HepG2 (cell line): Measurements from ENCODE around the gene NUTF2. TPM values are rescaled to one million over a fixed set of nuclear protein-coding genes. Genes with fewer than 3 reads are reported as not detected.

Experiments used
- AHR ChIP-seq: IDR thresholded peaks from 2 replicates; pipeline ENCODE4 v1.6.1; 2018; ENCODE audit warnings: missing genetic modification reagents, missing compliant biosample characterization
- CC2D1A ChIP-seq: sonication (generic); formaldehyde crosslinking; IDR thresholded peaks from 2 replicates; pipeline ENCODE4 v1.8.1; 2023; ENCODE audit warnings: mild to moderate bottlenecking, missing genetic modification reagents
- DPF2 ChIP-seq: sonication (generic); formaldehyde crosslinking; IDR thresholded peaks from 2 replicates; pipeline ENCODE4 v1.4.0; 2020; ENCODE audit warnings: mild to moderate bottlenecking, low read depth, missing genetic modification reagents, borderline replicate concordance
- KDM6A ChIP-seq: IDR thresholded peaks from 2 replicates; pipeline ENCODE4 v1.6.1; 2016; ENCODE audit warnings: low read depth
- MBNL3 ChIP-seq: fragments of 250-450 bp; sonication (Bioruptor Pico); conservative IDR thresholded peaks from 2 replicates; pipeline ENCODE4 v1.8.0; 2022; ENCODE audit warnings: mild to moderate bottlenecking, inconsistent platforms
- MED13 ChIP-seq: sonication (generic); formaldehyde crosslinking; IDR thresholded peaks from 2 replicates; pipeline ENCODE4 v1.5.0; 2020; ENCODE audit warnings: missing genetic modification reagents
- MEF2D ChIP-seq: sonication (generic); formaldehyde crosslinking; IDR thresholded peaks from 2 replicates; pipeline ENCODE4 v1.5.1; 2020; ENCODE audit warnings: mild to moderate bottlenecking, missing genetic modification reagents
- MZF1 ChIP-seq: sonication (generic); formaldehyde crosslinking; IDR thresholded peaks from 2 replicates; pipeline ENCODE4 v1.8.1; 2023; ENCODE audit warnings: mild to moderate bottlenecking, missing genetic modification reagents, borderline replicate concordance
- NFIC ChIP-seq: IDR thresholded peaks from 2 replicates; pipeline ENCODE4 v1.6.1; 2012; ENCODE audit warnings: mild to moderate bottlenecking, low read length, inconsistent platforms
- PHF8 ChIP-seq: sonication (generic); formaldehyde crosslinking; IDR thresholded peaks from 2 replicates; pipeline ENCODE4 v1.5.0; 2020; ENCODE audit warnings: missing genetic modification reagents
- POLR2A ChIP-seq, 2 experiments: IDR thresholded peaks; 2 replicates each; pipeline ENCODE4 v1.6.1; 2011; ENCODE audit warnings: low read depth in 2 of 2, low read length in 2 of 2, mild to moderate bottlenecking in 1 of 2, moderate library complexity in 1 of 2; ENCODE audit not compliant: insufficient read depth in 1 of 2
- SNRNP70 ChIP-seq: fragments of 200-400 bp; formaldehyde crosslinking; IDR thresholded peaks from 2 replicates; pipeline ENCODE4 v1.6.1; 2017; ENCODE audit warnings: mild to moderate bottlenecking, low read depth, low read length, moderate library complexity
- ZBTB7A ChIP-seq: sonication (generic); formaldehyde crosslinking; IDR thresholded peaks from 2 replicates; pipeline ENCODE4 v1.8.0; 2022; ENCODE audit warnings: mild to moderate bottlenecking, missing genetic modification reagents
- ZNF124 ChIP-seq: sonication (generic); formaldehyde crosslinking; IDR thresholded peaks from 2 replicates; pipeline ENCODE4 v1.4.0; 2020; ENCODE audit warnings: missing genetic modification reagents
- ZNF383 ChIP-seq: sonication (generic); formaldehyde crosslinking; IDR thresholded peaks from 2 replicates; pipeline ENCODE4 v1.4.0; 2020; ENCODE audit warnings: missing genetic modification reagents, mild to moderate bottlenecking, borderline replicate concordance
- polyA plus RNA-seq, 8 experiments: library from polyadenylated mRNA; depleted of rRNA in 3 of 8; stranded (reverse) in 7 of 8; unstranded in 1 of 8; fragments of >200 nt; fragmentation: Illumina TruSeq in 4 of 8; extraction: Trizol in 4 of 8; gene quantifications; 2 replicates each; pipeline versions ENCODE4 v1.2.1 to v1.2.3, GENCODE V29; 2011 to 2016; ENCODE audit warnings: low read depth in 4 of 8, missing spikeins in 1 of 8, mixed read lengths in 1 of 8; ENCODE audit not compliant: insufficient read depth in 1 of 8
- total RNA-seq, 5 experiments: library from RNA; depleted of rRNA; stranded (reverse); fragments of >200 nt; fragmentation: Illumina TruSeq; extraction: Trizol; gene quantifications; 2 replicates each; pipeline ENCODE4 v1.2.3, GENCODE V29; 2016; ENCODE audit warnings: low read depth in 1 of 5
- TF ChIP-seq, protein P1 (sequence below): sonication (generic); formaldehyde crosslinking; conservative IDR thresholded peaks from 2 replicates; pipeline ENCODE4 v1.4.0; 2020; ENCODE audit warnings: missing genetic modification reagents
- TF ChIP-seq, protein P2 (sequence below): sonication (generic); formaldehyde crosslinking; IDR thresholded peaks from 2 replicates; pipeline ENCODE4 v1.4.0; 2020; ENCODE audit warnings: missing genetic modification reagents
- TF ChIP-seq, protein P3 (sequence below): sonication (generic); formaldehyde crosslinking; IDR thresholded peaks from 2 replicates; pipeline ENCODE4 v1.5.1; 2020; ENCODE audit warnings: mild to moderate bottlenecking, missing genetic modification reagents
- TF ChIP-seq, protein P4 (sequence below), 2 experiments: sonication (generic) in 1 of 2; formaldehyde crosslinking in 1 of 2; IDR thresholded peaks; 2 replicates each; pipeline versions ENCODE4 v1.4.0 to v1.6.1; 2016 to 2020; ENCODE audit warnings: borderline replicate concordance in 1 of 2, low read depth in 1 of 2, mild to moderate bottlenecking in 1 of 2, missing genetic modification reagents in 1 of 2

The NUTF2 gene
- total and polyA plus RNA-seq, 2 of the 13 experiments (the other 11 are each of a cell fraction or from before 2014, with no cell fraction given), result 168 to 214 TPM

DNA sequence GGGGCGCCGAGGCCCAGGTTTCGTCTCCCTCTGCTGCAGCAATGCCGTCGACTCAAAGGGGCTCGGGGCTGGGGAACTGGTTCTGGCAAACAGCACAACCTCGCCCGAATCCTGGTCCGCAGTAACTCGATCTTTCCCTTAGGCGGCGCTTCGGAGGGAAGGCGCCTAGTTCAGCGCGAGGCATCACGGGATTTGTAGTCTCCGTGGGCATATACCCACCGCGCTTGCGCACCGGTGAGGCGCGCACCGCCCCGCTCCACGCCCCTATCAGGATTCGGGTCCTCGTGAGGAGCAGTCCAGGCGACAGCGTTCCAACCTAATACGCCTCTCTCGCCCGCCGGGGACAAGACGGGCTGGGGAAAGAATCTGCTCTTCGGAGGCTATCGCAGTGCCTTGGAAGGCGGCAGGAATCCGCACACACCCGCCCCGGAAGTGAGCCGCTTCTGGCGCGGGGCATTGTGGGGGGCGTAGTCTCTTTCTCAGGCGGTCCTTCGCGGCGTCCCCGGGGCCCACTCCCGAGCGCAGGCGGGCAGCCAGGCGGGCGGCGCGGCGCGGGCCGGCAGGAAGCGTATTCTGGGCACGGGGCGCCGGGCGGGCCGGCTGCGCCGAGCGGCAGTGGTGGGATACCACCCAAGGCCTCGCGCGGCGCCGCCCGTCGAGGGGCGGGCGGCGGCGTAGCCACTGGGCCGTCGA lies 4.8 kb upstream of the NUTF2 start, which contains the start of gene THAP11 (continued):
- TF ChIP-seq KDM6A (CRISPR knock-in tag), result no peak
- TF ChIP-seq POLR2A (IDR thresholded peaks at IDR 0.05; ENCODE audit: insufficient read depth in 1 of 2, low read depth in 2 of 2, low read length in 2 of 2), result peak in 1 of 2 experiments; percentile 68; a peak in 1 of 4 replicates
- TF ChIP-seq, protein P1, sequence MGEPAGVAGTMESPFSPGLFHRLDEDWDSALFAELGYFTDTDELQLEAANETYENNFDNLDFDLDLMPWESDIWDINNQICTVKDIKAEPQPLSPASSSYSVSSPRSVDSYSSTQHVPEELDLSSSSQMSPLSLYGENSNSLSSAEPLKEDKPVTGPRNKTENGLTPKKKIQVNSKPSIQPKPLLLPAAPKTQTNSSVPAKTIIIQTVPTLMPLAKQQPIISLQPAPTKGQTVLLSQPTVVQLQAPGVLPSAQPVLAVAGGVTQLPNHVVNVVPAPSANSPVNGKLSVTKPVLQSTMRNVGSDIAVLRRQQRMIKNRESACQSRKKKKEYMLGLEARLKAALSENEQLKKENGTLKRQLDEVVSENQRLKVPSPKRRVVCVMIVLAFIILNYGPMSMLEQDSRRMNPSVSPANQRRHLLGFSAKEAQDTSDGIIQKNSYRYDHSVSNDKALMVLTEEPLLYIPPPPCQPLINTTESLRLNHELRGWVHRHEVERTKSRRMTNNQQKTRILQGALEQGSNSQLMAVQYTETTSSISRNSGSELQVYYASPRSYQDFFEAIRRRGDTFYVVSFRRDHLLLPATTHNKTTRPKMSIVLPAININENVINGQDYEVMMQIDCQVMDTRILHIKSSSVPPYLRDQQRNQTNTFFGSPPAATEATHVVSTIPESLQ (CRISPR knock-in tag), result peak; percentile 92; the same call in 1 of the 2 replicates
- TF ChIP-seq, protein P2, sequence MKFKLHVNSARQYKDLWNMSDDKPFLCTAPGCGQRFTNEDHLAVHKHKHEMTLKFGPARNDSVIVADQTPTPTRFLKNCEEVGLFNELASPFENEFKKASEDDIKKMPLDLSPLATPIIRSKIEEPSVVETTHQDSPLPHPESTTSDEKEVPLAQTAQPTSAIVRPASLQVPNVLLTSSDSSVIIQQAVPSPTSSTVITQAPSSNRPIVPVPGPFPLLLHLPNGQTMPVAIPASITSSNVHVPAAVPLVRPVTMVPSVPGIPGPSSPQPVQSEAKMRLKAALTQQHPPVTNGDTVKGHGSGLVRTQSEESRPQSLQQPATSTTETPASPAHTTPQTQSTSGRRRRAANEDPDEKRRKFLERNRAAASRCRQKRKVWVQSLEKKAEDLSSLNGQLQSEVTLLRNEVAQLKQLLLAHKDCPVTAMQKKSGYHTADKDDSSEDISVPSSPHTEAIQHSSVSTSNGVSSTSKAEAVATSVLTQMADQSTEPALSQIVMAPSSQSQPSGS, result peak; percentile 70; the same call in 1 of the 2 replicates
- TF ChIP-seq, protein P3, sequence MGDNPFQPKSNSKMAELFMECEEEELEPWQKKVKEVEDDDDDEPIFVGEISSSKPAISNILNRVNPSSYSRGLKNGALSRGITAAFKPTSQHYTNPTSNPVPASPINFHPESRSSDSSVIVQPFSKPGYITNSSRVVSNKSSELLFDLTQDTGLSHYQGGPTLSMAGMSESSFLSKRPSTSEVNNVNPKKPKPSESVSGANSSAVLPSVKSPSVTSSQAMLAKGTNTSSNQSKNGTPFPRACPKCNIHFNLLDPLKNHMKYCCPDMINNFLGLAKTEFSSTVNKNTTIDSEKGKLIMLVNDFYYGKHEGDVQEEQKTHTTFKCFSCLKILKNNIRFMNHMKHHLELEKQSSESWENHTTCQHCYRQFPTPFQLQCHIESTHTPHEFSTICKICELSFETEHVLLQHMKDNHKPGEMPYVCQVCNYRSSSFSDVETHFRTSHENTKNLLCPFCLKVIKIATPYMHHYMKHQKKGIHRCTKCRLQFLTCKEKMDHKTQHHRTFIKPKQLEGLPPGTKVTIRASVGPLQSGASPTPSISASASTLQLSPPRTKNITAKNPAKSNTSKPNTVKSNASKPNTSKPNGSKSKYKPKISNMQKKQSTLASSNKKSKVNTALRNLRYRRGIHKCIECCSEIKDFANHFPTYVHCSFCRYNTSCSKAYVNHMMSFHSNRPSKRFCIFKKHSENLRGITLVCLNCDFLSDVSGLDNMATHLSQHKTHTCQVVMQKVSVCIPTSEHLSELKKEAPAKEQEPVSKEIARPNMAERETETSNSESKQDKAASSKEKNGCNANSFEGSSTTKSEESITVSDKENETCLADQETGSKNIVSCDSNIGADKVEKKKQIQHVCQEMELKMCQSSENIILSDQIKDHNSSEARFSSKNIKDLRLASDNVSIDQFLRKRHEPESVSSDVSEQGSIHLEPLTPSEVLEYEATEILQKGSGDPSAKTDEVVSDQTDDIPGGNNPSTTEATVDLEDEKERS (CRISPR knock-in tag), result no peak
- no peak for TF ChIP-seq DPF2 (CRISPR knock-in tag)
- TF ChIP-seq ZBTB7A, result no peak
- no peak for TF ChIP-seq AHR (CRISPR knock-in tag)
- TF ChIP-seq, protein P4, sequence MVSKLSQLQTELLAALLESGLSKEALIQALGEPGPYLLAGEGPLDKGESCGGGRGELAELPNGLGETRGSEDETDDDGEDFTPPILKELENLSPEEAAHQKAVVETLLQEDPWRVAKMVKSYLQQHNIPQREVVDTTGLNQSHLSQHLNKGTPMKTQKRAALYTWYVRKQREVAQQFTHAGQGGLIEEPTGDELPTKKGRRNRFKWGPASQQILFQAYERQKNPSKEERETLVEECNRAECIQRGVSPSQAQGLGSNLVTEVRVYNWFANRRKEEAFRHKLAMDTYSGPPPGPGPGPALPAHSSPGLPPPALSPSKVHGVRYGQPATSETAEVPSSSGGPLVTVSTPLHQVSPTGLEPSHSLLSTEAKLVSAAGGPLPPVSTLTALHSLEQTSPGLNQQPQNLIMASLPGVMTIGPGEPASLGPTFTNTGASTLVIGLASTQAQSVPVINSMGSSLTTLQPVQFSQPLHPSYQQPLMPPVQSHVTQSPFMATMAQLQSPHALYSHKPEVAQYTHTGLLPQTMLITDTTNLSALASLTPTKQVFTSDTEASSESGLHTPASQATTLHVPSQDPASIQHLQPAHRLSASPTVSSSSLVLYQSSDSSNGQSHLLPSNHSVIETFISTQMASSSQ (IDR thresholded peaks at IDR 0.05; ENCODE audit: low read depth), result no peak
- TF ChIP-seq, protein P4 (CRISPR knock-in tag; IDR thresholded peaks at IDR 0.05; ENCODE audit: borderline replicate concordance), result no peak
- TF ChIP-seq ZNF383, result no peak
- TF ChIP-seq MBNL3 (CRISPR knock-in tag), result no peak
- peak; percentile 90 for TF ChIP-seq ZNF124
- no peak for TF ChIP-seq SNRNP70
- 0 out of 2 replicates have a peak, but pooled peaks have one; percentile 67 for TF ChIP-seq CC2D1A (CRISPR knock-in tag)
- peak; percentile 76; the same call in 1 of the 2 replicates for TF ChIP-seq MZF1
- TF ChIP-seq MED13 (CRISPR knock-in tag), result no peak
- TF ChIP-seq MEF2D, result no peak
- peak; percentile 76; the same call in 1 of the 2 replicates for TF ChIP-seq PHF8 (CRISPR knock-in tag)
- TF ChIP-seq NFIC, result no peak
